WTC11 (cell line): ENCODE measurements around the gene C18orf54. TPM values are rescaled to one million over a fixed set of nuclear protein-coding genes. Genes with fewer than 3 reads are reported as not detected.

ENCODE experiments used
- ATAC-seq: fragments of 200-7000 bp; cut with Tn5 transposase; 2 replicates; pipeline ENCODE4 v1.10.0; 2021; ENCODE audit warnings: mild to moderate bottlenecking, moderate library complexity
- CTCF ChIA-PET: fragments of 300-600 bp; sonication (Branson Sonifier 250); formaldehyde crosslinking; loops from one replicate; lab custom pipeline; 2021; ENCODE audit warnings: antibody characterized with exemption; lab: Charles Lee
- POLR2A ChIA-PET: fragments of 350-600 bp; sonication (Branson Sonifier 250); formaldehyde crosslinking; loops from one replicate; lab custom pipeline; 2021; ENCODE audit warnings: antibody characterized with exemption; lab: Charles Lee
- DNase-seq: peaks from one replicate; pipeline ENCODE4 v3.0.0; 2021; ENCODE audit warnings: low spot score
- H3K27ac Mint-ChIP-seq: 2 replicates; pipeline ENCODE4 v1.8.0; 2021; ENCODE audit warnings: mixed read lengths
- H3K27me3 Mint-ChIP-seq: 2 replicates; pipeline ENCODE4 v1.8.0; 2021; ENCODE audit warnings: low read depth, mild to moderate bottlenecking, moderate library complexity, mixed read lengths
- H3K36me3 Mint-ChIP-seq: 2 replicates; pipeline ENCODE4 v1.8.0; 2021; ENCODE audit warnings: mixed read lengths
- H3K4me1 Mint-ChIP-seq: 2 replicates; pipeline ENCODE4 v1.8.0; 2022; ENCODE audit warnings: mixed read lengths
- H3K4me3 Mint-ChIP-seq: 2 replicates; pipeline ENCODE4 v1.8.0; 2021; ENCODE audit warnings: mild to moderate bottlenecking, moderate library complexity, mixed read lengths
- H3K9me3 Mint-ChIP-seq: 2 replicates; pipeline ENCODE4 v1.8.0; 2021; ENCODE audit warnings: mixed read lengths
- CDX4 ChIP-seq: fragments of 250-450 bp; sonication (Bioruptor Pico); IDR thresholded peaks from 2 replicates; pipeline ENCODE4 v1.9.0; 2021; ENCODE audit warnings: moderate library complexity, mild to moderate bottlenecking, inconsistent platforms, borderline replicate concordance
- CREB1 ChIP-seq: sonication (generic); formaldehyde crosslinking; IDR thresholded peaks from 2 replicates; pipeline ENCODE4 v1.8.0; 2023; ENCODE audit warnings: mild to moderate bottlenecking, missing genetic modification reagents
- E2F4 ChIP-seq: sonication (generic); formaldehyde crosslinking; IDR thresholded peaks from 2 replicates; pipeline ENCODE4 v1.8.1; 2022; ENCODE audit warnings: low read depth, mild to moderate bottlenecking, moderate library complexity, missing genetic modification reagents, borderline replicate concordance
- EMX1 ChIP-seq: fragments of 250-450 bp; sonication (Bioruptor Pico); IDR thresholded peaks from 2 replicates; pipeline ENCODE4 v1.8.0; 2021; ENCODE audit warnings: mild to moderate bottlenecking
- ERG ChIP-seq: fragments of 250-450 bp; sonication (Bioruptor Pico); IDR thresholded peaks from 2 replicates; pipeline ENCODE4 v1.8.0; 2021; ENCODE audit warnings: mild to moderate bottlenecking
- ESRRA ChIP-seq: sonication (generic); formaldehyde crosslinking; IDR thresholded peaks from 2 replicates; pipeline ENCODE4 v1.8.1; 2022; ENCODE audit warnings: mild to moderate bottlenecking, missing genetic modification reagents, borderline replicate concordance
- FOXP4 ChIP-seq: sonication (generic); formaldehyde crosslinking; IDR thresholded peaks from 2 replicates; pipeline ENCODE4 v1.8.0; 2022; ENCODE audit warnings: mild to moderate bottlenecking, missing genetic modification reagents
- JAZF1 ChIP-seq: fragments of 250-450 bp; sonication (Bioruptor Pico); IDR thresholded peaks from 2 replicates; pipeline ENCODE4 v1.9.0; 2021; ENCODE audit warnings: moderate library complexity, mild to moderate bottlenecking, inconsistent platforms
- JUN ChIP-seq: sonication (generic); formaldehyde crosslinking; IDR thresholded peaks from 2 replicates; pipeline ENCODE4 v1.8.0; 2023; ENCODE audit warnings: mild to moderate bottlenecking, missing genetic modification reagents
- NFE2L1 ChIP-seq: sonication (generic); formaldehyde crosslinking; IDR thresholded peaks from 2 replicates; pipeline ENCODE4 v1.8.1; 2023; ENCODE audit warnings: missing genetic modification reagents
- PRRX2 ChIP-seq: fragments of 250-450 bp; sonication (Bioruptor Pico); IDR thresholded peaks from 2 replicates; pipeline ENCODE4 v1.8.0; 2021; ENCODE audit warnings: mild to moderate bottlenecking
- SMAD4 ChIP-seq: sonication (generic); formaldehyde crosslinking; IDR thresholded peaks from 2 replicates; pipeline ENCODE4 v1.8.0; 2022; ENCODE audit warnings: mild to moderate bottlenecking, missing genetic modification reagents
- TEAD1 ChIP-seq: sonication (generic); formaldehyde crosslinking; IDR thresholded peaks from 2 replicates; pipeline ENCODE4 v1.8.0; 2022; ENCODE audit warnings: mild to moderate bottlenecking, missing genetic modification reagents
- ZNF219 ChIP-seq: sonication (generic); formaldehyde crosslinking; IDR thresholded peaks from 2 replicates; pipeline ENCODE4 v1.8.0; 2023; ENCODE audit warnings: missing genetic modification reagents, mild to moderate bottlenecking, borderline replicate concordance
- ZNF281 ChIP-seq: sonication (generic); formaldehyde crosslinking; IDR thresholded peaks from 2 replicates; pipeline ENCODE4 v1.8.0; 2023; ENCODE audit warnings: mild to moderate bottlenecking, missing genetic modification reagents
- ZNF425 ChIP-seq: fragments of 250-450 bp; sonication (Bioruptor Pico); conservative IDR thresholded peaks from 2 replicates; pipeline ENCODE4 v1.9.0; 2021; ENCODE audit warnings: mild to moderate bottlenecking
- total RNA-seq: library from RNA; stranded (reverse); gene quantifications from 3 replicates; pipeline ENCODE4 v1.2.3, GENCODE V29; 2021

Gene C18orf54
- total RNA-seq, 1 experiment from 2014 or later, result 37.3 TPM

GRCh38 chr18:54388203-54389142 is 30.8 kb downstream of the C18orf54 start:
- ChIA-PET CTCF (interaction anchor here (1.1 kb wide), 1 partner anchor 31 kb away, joined by 4 read pairs; the partner anchor contains the start of genes C18orf54 and STARD6), POLR2A (no interaction called here)
- H3K27me3 Mint-ChIP-seq, result no peaks in the 10 kb centered on the region
- no peak overlapping the region for H3K4me3 Mint-ChIP-seq
- peak overlapping the region; percentile 84 for H3K27ac Mint-ChIP-seq
- peaks cover 49% of the 10 kb centered on the region for H3K4me1 Mint-ChIP-seq
- ATAC-seq, result peak; percentile 94
- peak; percentile 53 for DNase-seq
- peak; percentile 85; the same call in 1 of the 2 replicates for TF ChIP-seq ZNF281 (CRISPR knock-in tag)
- TF ChIP-seq TEAD1 (CRISPR knock-in tag), result peak; percentile 55; the same call in 1 of the 2 replicates
- no peak for TF ChIP-seq ERG (CRISPR knock-in tag)
- no peak for TF ChIP-seq JAZF1 (CRISPR knock-in tag)
- TF ChIP-seq PRRX2 (CRISPR knock-in tag), result peak; percentile 73; the same call in 1 of the 2 replicates
- TF ChIP-seq NFE2L1 (CRISPR knock-in tag), result no peak
- H3K9me3 Mint-ChIP-seq, result peaks cover 26% of the 10 kb centered on the region
- peaks cover 25% of the 10 kb centered on the region for H3K36me3 Mint-ChIP-seq

- TF ChIP-seq CDX4 (no peak), JUN (CRISPR knock-in tag) (no peak), CREB1 (CRISPR knock-in tag) (no peak), FOXP4 (CRISPR knock-in tag) (no peak), SMAD4 (CRISPR knock-in tag) (no peak), ZNF425 (no peak), ERG (CRISPR knock-in tag) (no peak), E2F4 (CRISPR knock-in tag) (no peak), ZNF219 (no peak), EMX1 (CRISPR knock-in tag) (no peak), ESRRA (no peak)
- H3K36me3 Mint-ChIP-seq, result peaks cover 25% of the 10 kb centered on the region
- POLR2A ChIA-PET, result interaction anchor here (0.6 kb wide), 1 partner anchor 140 kb away, joined by 3 read pairs; no protein-coding TSS in a partner anchor
- ATAC-seq (no peak), DNase-seq (no peak)
- H3K4me1 Mint-ChIP-seq, result peaks cover 47% of the 10 kb centered on the region
- H3K9me3 Mint-ChIP-seq, result peaks cover 26% of the 10 kb centered on the region
- CTCF ChIA-PET, result no interaction called here
- no peak overlapping the region for H3K4me3 Mint-ChIP-seq
- no peaks in the 10 kb centered on the region for H3K27me3 Mint-ChIP-seq
- H3K27ac Mint-ChIP-seq, result peak overlapping the region; percentile 84
These were observed 31.4 kb downstream of the C18orf54 start for GRCh38 chr18:54389143-54389505.
